Suprapubic skin (tissue), 4 donors: ENCODE measurements around the gene LCE1D.

Experiments used
- CTCF ChIP-seq, 2 donors: fragments of 200-600 bp in 1 of 2; fragments of 450-650 bp in 1 of 2; sonication (generic) in 1 of 2; IDR thresholded peaks; one replicate each; pipeline ENCODE4 v1.5.1; 2016 to 2019; ENCODE audit warnings: antibody characterized with exemption in 2 of 2, mild to moderate bottlenecking in 1 of 2, moderate library complexity in 1 of 2
- EP300 ChIP-seq: sonication (generic); formaldehyde crosslinking; IDR thresholded peaks from one replicate; pipeline ENCODE4 v1.6.1; 2017; ENCODE audit warnings: antibody characterized with exemption
- POLR2A ChIP-seq, 2 donors: fragments of 450-650 bp; IDR thresholded peaks; one replicate each; pipeline ENCODE4 v1.6.1; 2017; ENCODE audit warnings: antibody characterized with exemption in 2 of 2, mild to moderate bottlenecking in 2 of 2, moderate library complexity in 2 of 2
- POLR2AphosphoS5 ChIP-seq, 3 donors: sonication (generic); formaldehyde crosslinking; IDR thresholded peaks; one replicate each; pipeline ENCODE4 v1.6.1; 2017; ENCODE audit warnings: antibody characterized with exemption in 3 of 3

- TF ChIP-seq POLR2A (IDR thresholded peaks at IDR 0.05) (no peak), EP300 (no peak), CTCF (IDR thresholded peaks at IDR 0.05) (no peak), POLR2AphosphoS5 (IDR thresholded peaks at IDR 0.05) (no peak)
Observed at GRCh38 chr1:152759453-152760173, 36.9 kb upstream of the LCE1D start.
